K562 (cell line): Measurements from ENCODE around the gene MTREX. TPM values are rescaled to one million over a fixed set of nuclear protein-coding genes. Genes with fewer than 3 reads are reported as not detected.

ENCODE experiments used
- KLF1 ChIP-seq: fragments of 450-650 bp; IDR thresholded peaks from 2 replicates; pipeline ENCODE4 v1.6.1; 2016; ENCODE audit warnings: missing genetic modification characterization, missing compliant biosample characterization
- MEIS2 ChIP-seq: fragments of 450-650 bp; IDR thresholded peaks from 2 replicates; pipeline ENCODE4 v1.6.1; 2014; ENCODE audit warnings: mild to moderate bottlenecking; ENCODE audit not compliant: partially characterized antibody
- RAD21 ChIP-seq, 2 experiments: fragments of 250-450 bp in 1 of 2; fragments of 450-650 bp in 1 of 2; sonication (Bioruptor Pico) in 1 of 2; formaldehyde crosslinking in 1 of 2; IDR thresholded peaks in 1 of 2; conservative IDR thresholded peaks in 1 of 2; 2 replicates each; pipeline versions ENCODE4 v1.4.0 to v1.8.0; 2020 to 2022; ENCODE audit warnings: mild to moderate bottlenecking in 2 of 2, moderate library complexity in 1 of 2
- TRIM24 ChIP-seq, 2 experiments: fragments of 450-650 bp; IDR thresholded peaks; 2 replicates each; pipeline ENCODE4 v1.6.1; 2016
- polyA plus RNA-seq, 8 experiments: library from polyadenylated mRNA; depleted of rRNA in 4 of 8; stranded (reverse) in 5 of 8; unstranded in 3 of 8; fragments of >200 nt; fragmentation: Nextera tagmentation in 2 of 8; fragmentation: Illumina TruSeq in 1 of 8; extraction: Ambion mirVana in 2 of 8; extraction: Trizol in 1 of 8; gene quantifications; 2 replicates each; pipeline versions ENCODE4 v1.2.1 to v1.2.3, GENCODE V29; 2011 to 2014; ENCODE audit warnings: inconsistent platforms in 1 of 8, missing spikeins in 1 of 8
- total RNA-seq, 7 experiments: library from RNA; depleted of rRNA in 6 of 7; stranded (reverse); fragments of >200 nt in 6 of 7; fragmentation: Illumina TruSeq in 2 of 7; extraction: Trizol in 2 of 7; gene quantifications; 2 replicates each; pipeline versions ENCODE4 v1.2.1 to v1.2.3, GENCODE V29; 2011 to 2021; ENCODE audit warnings: low replicate concordance in 1 of 7
- TF ChIP-seq, protein P1 (sequence below), 2 experiments: fragments of 450-650 bp; formaldehyde crosslinking in 1 of 2; IDR thresholded peaks; 2 replicates each; pipeline versions ENCODE4 v1.4.0 to v1.6.1; 2014 to 2020; ENCODE audit warnings: mild to moderate bottlenecking in 2 of 2, borderline replicate concordance in 1 of 2, low read depth in 1 of 2
- TF ChIP-seq, protein P2 (sequence below): sonication (generic); formaldehyde crosslinking; IDR thresholded peaks from 2 replicates; pipeline ENCODE4 v1.8.0; 2022; ENCODE audit warnings: mild to moderate bottlenecking, missing genetic modification reagents
- TF ChIP-seq, protein P3 (sequence below): IDR thresholded peaks from 2 replicates; pipeline ENCODE4 v1.6.1; 2012; ENCODE audit warnings: low read depth, low read length, improper control_type of control experiment, borderline replicate concordance

Gene MTREX
- total and polyA plus RNA-seq, 9 of the 15 experiments (the other 6 are each of a cell fraction or from before 2014, with no cell fraction given) = 52.9 to 193 (median 150) TPM

DNA sequence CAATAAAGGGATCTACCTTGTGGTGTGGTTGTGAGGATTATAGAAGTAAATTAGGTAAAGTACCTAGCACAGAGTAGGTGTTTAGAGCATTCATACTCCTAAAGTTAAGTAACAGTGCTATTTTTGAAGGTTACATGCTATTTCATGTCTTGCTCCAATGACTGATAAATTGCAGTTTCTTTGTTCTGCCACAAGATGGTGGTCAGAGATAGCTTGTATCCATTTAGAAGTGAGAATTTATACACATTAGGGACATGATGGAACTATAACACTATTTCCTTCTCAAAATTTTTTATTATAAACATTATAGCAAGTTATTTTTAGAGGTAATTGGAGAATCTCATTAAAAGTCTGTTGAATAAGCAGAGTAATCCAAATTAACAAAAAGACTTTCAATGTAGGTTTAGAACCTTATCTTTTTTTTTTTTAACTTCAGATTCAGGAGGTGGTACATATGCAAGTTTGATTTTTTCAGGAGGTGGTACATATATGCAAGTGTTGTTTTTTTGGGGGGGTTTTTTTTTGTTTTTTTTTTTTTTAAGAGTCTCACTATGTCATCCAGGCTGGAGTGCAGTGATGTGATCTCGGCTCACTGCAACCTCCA, 17.1 kb downstream of the MTREX start (continued):
- TF ChIP-seq, protein P1, sequence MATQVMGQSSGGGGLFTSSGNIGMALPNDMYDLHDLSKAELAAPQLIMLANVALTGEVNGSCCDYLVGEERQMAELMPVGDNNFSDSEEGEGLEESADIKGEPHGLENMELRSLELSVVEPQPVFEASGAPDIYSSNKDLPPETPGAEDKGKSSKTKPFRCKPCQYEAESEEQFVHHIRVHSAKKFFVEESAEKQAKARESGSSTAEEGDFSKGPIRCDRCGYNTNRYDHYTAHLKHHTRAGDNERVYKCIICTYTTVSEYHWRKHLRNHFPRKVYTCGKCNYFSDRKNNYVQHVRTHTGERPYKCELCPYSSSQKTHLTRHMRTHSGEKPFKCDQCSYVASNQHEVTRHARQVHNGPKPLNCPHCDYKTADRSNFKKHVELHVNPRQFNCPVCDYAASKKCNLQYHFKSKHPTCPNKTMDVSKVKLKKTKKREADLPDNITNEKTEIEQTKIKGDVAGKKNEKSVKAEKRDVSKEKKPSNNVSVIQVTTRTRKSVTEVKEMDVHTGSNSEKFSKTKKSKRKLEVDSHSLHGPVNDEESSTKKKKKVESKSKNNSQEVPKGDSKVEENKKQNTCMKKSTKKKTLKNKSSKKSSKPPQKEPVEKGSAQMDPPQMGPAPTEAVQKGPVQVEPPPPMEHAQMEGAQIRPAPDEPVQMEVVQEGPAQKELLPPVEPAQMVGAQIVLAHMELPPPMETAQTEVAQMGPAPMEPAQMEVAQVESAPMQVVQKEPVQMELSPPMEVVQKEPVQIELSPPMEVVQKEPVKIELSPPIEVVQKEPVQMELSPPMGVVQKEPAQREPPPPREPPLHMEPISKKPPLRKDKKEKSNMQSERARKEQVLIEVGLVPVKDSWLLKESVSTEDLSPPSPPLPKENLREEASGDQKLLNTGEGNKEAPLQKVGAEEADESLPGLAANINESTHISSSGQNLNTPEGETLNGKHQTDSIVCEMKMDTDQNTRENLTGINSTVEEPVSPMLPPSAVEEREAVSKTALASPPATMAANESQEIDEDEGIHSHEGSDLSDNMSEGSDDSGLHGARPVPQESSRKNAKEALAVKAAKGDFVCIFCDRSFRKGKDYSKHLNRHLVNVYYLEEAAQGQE (IDR thresholded peaks at IDR 0.05; ENCODE audit: borderline replicate concordance) = peak; percentile 35; the same call in 1 of the 2 replicates
- TF ChIP-seq, protein P1 (CRISPR knock-in tag; IDR thresholded peaks at IDR 0.05; ENCODE audit: low read depth) = no peak
- TF ChIP-seq, protein P2, sequence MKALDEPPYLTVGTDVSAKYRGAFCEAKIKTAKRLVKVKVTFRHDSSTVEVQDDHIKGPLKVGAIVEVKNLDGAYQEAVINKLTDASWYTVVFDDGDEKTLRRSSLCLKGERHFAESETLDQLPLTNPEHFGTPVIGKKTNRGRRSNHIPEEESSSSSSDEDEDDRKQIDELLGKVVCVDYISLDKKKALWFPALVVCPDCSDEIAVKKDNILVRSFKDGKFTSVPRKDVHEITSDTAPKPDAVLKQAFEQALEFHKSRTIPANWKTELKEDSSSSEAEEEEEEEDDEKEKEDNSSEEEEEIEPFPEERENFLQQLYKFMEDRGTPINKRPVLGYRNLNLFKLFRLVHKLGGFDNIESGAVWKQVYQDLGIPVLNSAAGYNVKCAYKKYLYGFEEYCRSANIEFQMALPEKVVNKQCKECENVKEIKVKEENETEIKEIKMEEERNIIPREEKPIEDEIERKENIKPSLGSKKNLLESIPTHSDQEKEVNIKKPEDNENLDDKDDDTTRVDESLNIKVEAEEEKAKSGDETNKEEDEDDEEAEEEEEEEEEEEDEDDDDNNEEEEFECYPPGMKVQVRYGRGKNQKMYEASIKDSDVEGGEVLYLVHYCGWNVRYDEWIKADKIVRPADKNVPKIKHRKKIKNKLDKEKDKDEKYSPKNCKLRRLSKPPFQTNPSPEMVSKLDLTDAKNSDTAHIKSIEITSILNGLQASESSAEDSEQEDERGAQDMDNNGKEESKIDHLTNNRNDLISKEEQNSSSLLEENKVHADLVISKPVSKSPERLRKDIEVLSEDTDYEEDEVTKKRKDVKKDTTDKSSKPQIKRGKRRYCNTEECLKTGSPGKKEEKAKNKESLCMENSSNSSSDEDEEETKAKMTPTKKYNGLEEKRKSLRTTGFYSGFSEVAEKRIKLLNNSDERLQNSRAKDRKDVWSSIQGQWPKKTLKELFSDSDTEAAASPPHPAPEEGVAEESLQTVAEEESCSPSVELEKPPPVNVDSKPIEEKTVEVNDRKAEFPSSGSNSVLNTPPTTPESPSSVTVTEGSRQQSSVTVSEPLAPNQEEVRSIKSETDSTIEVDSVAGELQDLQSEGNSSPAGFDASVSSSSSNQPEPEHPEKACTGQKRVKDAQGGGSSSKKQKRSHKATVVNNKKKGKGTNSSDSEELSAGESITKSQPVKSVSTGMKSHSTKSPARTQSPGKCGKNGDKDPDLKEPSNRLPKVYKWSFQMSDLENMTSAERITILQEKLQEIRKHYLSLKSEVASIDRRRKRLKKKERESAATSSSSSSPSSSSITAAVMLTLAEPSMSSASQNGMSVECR (CRISPR knock-in tag) = no peak
- TF ChIP-seq RAD21 (CRISPR knock-in tag; conservative IDR thresholded peaks at IDR 0.05 in 1 of 2, IDR thresholded peaks at IDR 0.05 in 1 of 2) = peak; percentile 64 to 68
- peak; percentile 35 for TF ChIP-seq MEIS2
- no peak for TF ChIP-seq KLF1 (tag)
- peak; percentile 12 to 15; a peak in 1 of 4 replicates for TF ChIP-seq TRIM24 (IDR thresholded peaks at IDR 0.05)
- TF ChIP-seq, protein P3, sequence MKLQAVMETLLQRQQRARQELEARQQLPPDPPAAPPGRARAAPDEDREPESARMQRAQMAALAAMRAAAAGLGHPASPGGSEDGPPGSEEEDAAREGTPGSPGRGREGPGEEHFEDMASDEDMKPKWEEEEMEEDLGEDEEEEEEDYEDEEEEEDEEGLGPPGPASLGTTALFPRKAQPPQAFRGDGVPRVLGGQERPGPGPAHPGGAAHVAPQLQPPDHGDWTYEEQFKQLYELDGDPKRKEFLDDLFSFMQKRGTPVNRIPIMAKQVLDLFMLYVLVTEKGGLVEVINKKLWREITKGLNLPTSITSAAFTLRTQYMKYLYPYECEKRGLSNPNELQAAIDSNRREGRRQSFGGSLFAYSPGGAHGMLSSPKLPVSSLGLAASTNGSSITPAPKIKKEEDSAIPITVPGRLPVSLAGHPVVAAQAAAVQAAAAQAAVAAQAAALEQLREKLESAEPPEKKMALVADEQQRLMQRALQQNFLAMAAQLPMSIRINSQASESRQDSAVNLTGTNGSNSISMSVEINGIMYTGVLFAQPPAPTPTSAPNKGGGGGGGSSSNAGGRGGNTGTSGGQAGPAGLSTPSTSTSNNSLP = peak; percentile 51; the same call in 1 of the 2 replicates
